ENCODE results near the gene CCZ1B. TPM values are rescaled to one million over a fixed set of nuclear protein-coding genes. Genes with fewer than 3 reads are reported as not detected.
"Not testable (repeated sequence)": the region's sequence is repeated elsewhere in the genome, so short reads cannot be mapped to it uniquely, and the experiment has no call there.

CCZ1B gene
- total and polyA plus RNA-seq, 2 donors (not counting 1 experiment from before 2014, with no cell fraction given): 20.3 to 92.8 TPM

DNA sequence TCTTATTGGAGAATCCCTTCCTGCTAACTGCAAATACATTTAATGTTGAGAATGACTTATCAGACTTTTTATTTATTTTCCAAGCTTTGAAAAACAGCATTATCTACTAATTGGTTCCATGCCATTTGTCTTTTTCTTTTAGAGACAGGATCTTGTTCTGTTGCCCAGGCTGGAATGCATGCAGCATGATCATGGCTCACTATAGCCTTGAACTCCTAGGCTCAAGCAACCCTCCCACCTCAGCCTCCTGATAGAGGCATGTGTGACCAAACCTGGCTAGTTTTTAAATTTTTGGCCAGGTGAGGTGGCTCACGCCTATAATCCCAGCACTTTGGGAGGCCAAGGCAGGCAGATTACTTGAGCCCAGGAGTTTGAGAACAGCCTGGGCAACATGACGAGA lies 13.1 kb downstream of the CCZ1B start:
- H3K4me1 Mint-ChIP-seq: not testable (repeated sequence)

DNA sequence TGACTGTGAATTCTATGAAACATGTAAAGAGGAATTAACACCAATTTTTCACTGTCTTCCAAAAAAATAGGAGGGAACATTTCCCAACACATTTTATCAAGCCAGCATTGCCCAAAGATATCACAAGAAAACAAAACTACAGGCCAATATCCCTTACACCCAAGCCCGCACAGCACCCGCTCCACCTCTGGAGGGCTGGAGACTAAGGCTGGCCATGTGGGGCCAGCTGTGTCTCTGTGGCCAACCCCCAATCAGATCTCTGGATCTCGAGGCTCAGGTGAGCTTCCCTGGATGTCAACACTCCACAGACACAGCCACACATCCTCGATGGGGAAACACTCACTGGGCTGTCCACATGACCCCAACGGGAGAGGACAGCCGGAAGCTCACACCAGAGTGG lies 18.1 kb downstream of the CCZ1B start:
- H3K9me3 Mint-ChIP-seq (ENCODE audit: insufficient read depth); H3K9ac ChIP-seq (ENCODE audit: low read length); H3K9me3 ChIP-seq (ENCODE audit: control extremely low read depth in 1 of 3, control insufficient read depth in 2 of 3, insufficient read depth in 1 of 3, low read length in 2 of 3); H2AFZ ChIP-seq (ENCODE audit: insufficient read depth, low read depth, low read length, poor library complexity, severe bottlenecking); H3K27me3 Mint-ChIP-seq; H3K4me2 ChIP-seq (replicated peaks; ENCODE audit: low read depth, low read length, poor library complexity, severe bottlenecking); H3K27ac Mint-ChIP-seq; H3K4me3 Mint-ChIP-seq; H3K27ac ChIP-seq (ENCODE audit: low read length in 2 of 2); H3K27me3 ChIP-seq (replicated peaks in 1 of 4; ENCODE audit: control extremely low read depth in 1 of 4, control insufficient read depth in 3 of 4, insufficient read depth in 4 of 4, low read length in 3 of 4); H3K4me3 ChIP-seq (ENCODE audit: control extremely low read depth in 1 of 5, extremely low read depth in 1 of 5, insufficient read depth in 1 of 5, low read depth in 2 of 5, low read length in 4 of 5); H4K20me1 ChIP-seq (ENCODE audit: control insufficient read depth, insufficient read depth, low read length, poor library complexity, severe bottlenecking); H3K79me2 ChIP-seq (ENCODE audit: control insufficient read depth, insufficient read depth, low read length); H3K36me3 ChIP-seq (replicated peaks in 1 of 2; ENCODE audit: control extremely low read depth in 1 of 2, control insufficient read depth in 1 of 2, extremely low read depth in 1 of 2, insufficient read depth in 2 of 2, low read length in 1 of 2); POLR2A ChIA-PET; ATAC-seq (ENCODE audit: low read depth); CTCF ChIA-PET; H3K4me1 ChIP-seq (ENCODE audit: control insufficient read depth in 2 of 2, insufficient read depth in 2 of 2, low read length in 2 of 2); H3K4me1 Mint-ChIP-seq; DNase-seq; intact Hi-C loops (cut with micrococcal nuclease): not testable (repeated sequence)
- WGBS (ENCODE audit: insufficient coverage): no CpG with 5 or more reads among the region's 6 CpGs

More for the DNA sequence above, 13.1 kb downstream of the CCZ1B start:
- intact Hi-C loops (cut with micrococcal nuclease); H3K27ac ChIP-seq (ENCODE audit: low read length in 2 of 2); H3K27ac Mint-ChIP-seq; H3K4me2 ChIP-seq (replicated peaks; ENCODE audit: low read depth, low read length, poor library complexity, severe bottlenecking); H3K4me1 ChIP-seq (ENCODE audit: control insufficient read depth in 2 of 2, insufficient read depth in 2 of 2, low read length in 2 of 2); H3K27me3 ChIP-seq (replicated peaks in 1 of 4; ENCODE audit: control extremely low read depth in 1 of 4, control insufficient read depth in 3 of 4, insufficient read depth in 4 of 4, low read length in 3 of 4); H4K20me1 ChIP-seq (ENCODE audit: control insufficient read depth, insufficient read depth, low read length, poor library complexity, severe bottlenecking); H3K9me3 ChIP-seq (ENCODE audit: control extremely low read depth in 1 of 3, control insufficient read depth in 2 of 3, insufficient read depth in 1 of 3, low read length in 2 of 3); H3K4me3 Mint-ChIP-seq; H3K4me3 ChIP-seq (ENCODE audit: control extremely low read depth in 1 of 5, extremely low read depth in 1 of 5, insufficient read depth in 1 of 5, low read depth in 2 of 5, low read length in 4 of 5); H3K79me2 ChIP-seq (ENCODE audit: control insufficient read depth, insufficient read depth, low read length); CTCF ChIA-PET; ATAC-seq (ENCODE audit: low read depth); POLR2A ChIA-PET; H3K9me3 Mint-ChIP-seq (ENCODE audit: insufficient read depth); H3K9ac ChIP-seq (ENCODE audit: low read length); DNase-seq; H3K36me3 ChIP-seq (replicated peaks in 1 of 2; ENCODE audit: control extremely low read depth in 1 of 2, control insufficient read depth in 1 of 2, extremely low read depth in 1 of 2, insufficient read depth in 2 of 2, low read length in 1 of 2); H2AFZ ChIP-seq (ENCODE audit: insufficient read depth, low read depth, low read length, poor library complexity, severe bottlenecking); H3K27me3 Mint-ChIP-seq: not testable (repeated sequence)
- 100% methylated on average over 2 of the region's 2 CpGs for WGBS (ENCODE audit: insufficient coverage)

DNA sequence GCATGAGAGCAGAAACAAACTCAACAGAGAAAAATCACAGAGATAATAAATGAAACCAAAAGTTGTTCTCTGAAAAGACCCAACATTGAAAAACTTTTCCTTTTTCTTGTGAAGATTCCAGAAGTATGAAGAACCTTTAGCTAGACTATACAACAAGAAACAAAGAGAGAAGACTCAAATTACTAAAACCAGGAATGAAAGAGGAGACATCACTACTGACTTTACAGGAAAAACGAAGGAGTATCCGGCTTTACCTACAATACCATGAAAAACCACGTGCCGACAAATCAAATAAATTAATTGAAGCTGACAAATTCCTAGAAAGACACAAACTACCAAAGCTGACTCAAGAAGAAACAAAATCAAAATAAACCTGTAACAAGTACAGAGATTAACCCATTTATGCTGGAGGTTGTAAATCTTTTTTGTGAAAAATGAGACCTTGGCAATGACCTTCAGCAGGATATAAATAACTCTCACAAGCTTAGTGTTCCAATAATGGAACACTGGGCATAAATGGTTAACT lies 18.6 kb downstream of the CCZ1B start:
- no CpG with 5 or more reads among the region's 4 CpGs for WGBS (ENCODE audit: insufficient coverage)
- H3K27ac ChIP-seq (ENCODE audit: low read length in 2 of 2); H3K9me3 Mint-ChIP-seq (ENCODE audit: insufficient read depth); H2AFZ ChIP-seq (ENCODE audit: insufficient read depth, low read depth, low read length, poor library complexity, severe bottlenecking); DNase-seq; H3K9ac ChIP-seq (ENCODE audit: low read length); H3K27ac Mint-ChIP-seq; POLR2A ChIA-PET; intact Hi-C loops (cut with micrococcal nuclease); H3K9me3 ChIP-seq (ENCODE audit: control extremely low read depth in 1 of 3, control insufficient read depth in 2 of 3, insufficient read depth in 1 of 3, low read length in 2 of 3); CTCF ChIA-PET; H3K4me3 ChIP-seq (ENCODE audit: control extremely low read depth in 1 of 5, extremely low read depth in 1 of 5, insufficient read depth in 1 of 5, low read depth in 2 of 5, low read length in 4 of 5); H3K36me3 ChIP-seq (replicated peaks in 1 of 2; ENCODE audit: control extremely low read depth in 1 of 2, control insufficient read depth in 1 of 2, extremely low read depth in 1 of 2, insufficient read depth in 2 of 2, low read length in 1 of 2); H4K20me1 ChIP-seq (ENCODE audit: control insufficient read depth, insufficient read depth, low read length, poor library complexity, severe bottlenecking); H3K27me3 Mint-ChIP-seq; H3K4me3 Mint-ChIP-seq; H3K4me1 ChIP-seq (ENCODE audit: control insufficient read depth in 2 of 2, insufficient read depth in 2 of 2, low read length in 2 of 2); H3K27me3 ChIP-seq (replicated peaks in 1 of 4; ENCODE audit: control extremely low read depth in 1 of 4, control insufficient read depth in 3 of 4, insufficient read depth in 4 of 4, low read length in 3 of 4); H3K79me2 ChIP-seq (ENCODE audit: control insufficient read depth, insufficient read depth, low read length); ATAC-seq (ENCODE audit: low read depth); H3K4me1 Mint-ChIP-seq; H3K4me2 ChIP-seq (replicated peaks; ENCODE audit: low read depth, low read length, poor library complexity, severe bottlenecking): not testable (repeated sequence)

DNA sequence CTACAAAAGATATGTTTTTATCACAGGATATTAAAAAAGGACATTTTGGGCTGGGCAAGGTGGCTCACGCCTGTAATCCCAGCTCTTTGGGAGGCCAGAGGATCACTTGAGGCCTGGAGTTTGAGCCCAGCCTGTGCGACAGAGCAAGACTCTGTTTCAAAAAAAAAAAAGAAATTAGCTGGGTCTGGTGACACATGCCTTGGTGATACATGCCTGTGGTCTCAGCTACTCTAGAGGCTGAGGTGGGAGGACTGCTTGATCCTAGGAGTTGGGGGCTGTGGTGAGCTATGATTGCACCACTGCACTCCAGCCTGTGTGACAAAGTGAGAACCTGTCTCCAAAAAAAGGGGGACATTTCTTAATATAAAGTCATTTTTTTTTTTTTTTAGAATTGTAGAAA lies 25.7 kb downstream of the CCZ1B start:
- H4K20me1 ChIP-seq (ENCODE audit: control insufficient read depth, insufficient read depth, low read length, poor library complexity, severe bottlenecking); H3K27ac Mint-ChIP-seq; intact Hi-C loops (cut with micrococcal nuclease); H3K4me1 ChIP-seq (ENCODE audit: control insufficient read depth in 2 of 2, insufficient read depth in 2 of 2, low read length in 2 of 2); H3K9me3 Mint-ChIP-seq (ENCODE audit: insufficient read depth); H3K27me3 Mint-ChIP-seq; H3K36me3 ChIP-seq (replicated peaks in 1 of 2; ENCODE audit: control extremely low read depth in 1 of 2, control insufficient read depth in 1 of 2, extremely low read depth in 1 of 2, insufficient read depth in 2 of 2, low read length in 1 of 2); H3K79me2 ChIP-seq (ENCODE audit: control insufficient read depth, insufficient read depth, low read length); ATAC-seq (ENCODE audit: low read depth); H3K9ac ChIP-seq (ENCODE audit: low read length); H3K4me2 ChIP-seq (replicated peaks; ENCODE audit: low read depth, low read length, poor library complexity, severe bottlenecking); H3K9me3 ChIP-seq (ENCODE audit: control extremely low read depth in 1 of 3, control insufficient read depth in 2 of 3, insufficient read depth in 1 of 3, low read length in 2 of 3); H3K4me3 Mint-ChIP-seq; H2AFZ ChIP-seq (ENCODE audit: insufficient read depth, low read depth, low read length, poor library complexity, severe bottlenecking); CTCF ChIA-PET; H3K27me3 ChIP-seq (replicated peaks in 1 of 4; ENCODE audit: control extremely low read depth in 1 of 4, control insufficient read depth in 3 of 4, insufficient read depth in 4 of 4, low read length in 3 of 4); POLR2A ChIA-PET; H3K27ac ChIP-seq (ENCODE audit: low read length in 2 of 2); DNase-seq; H3K4me3 ChIP-seq (ENCODE audit: control extremely low read depth in 1 of 5, extremely low read depth in 1 of 5, insufficient read depth in 1 of 5, low read depth in 2 of 5, low read length in 4 of 5); H3K4me1 Mint-ChIP-seq: not testable (repeated sequence)
- WGBS (ENCODE audit: insufficient coverage): no CpG with 5 or more reads among the region's 2 CpGs

Data from B cell (primary cell).